SU-DHL-6 (cell line): Measurements from ENCODE around the gene CAPN8.

ENCODE experiments used
- H2AFZ ChIP-seq: fragments of 200-600 bp; sonication (generic); 2 replicates; pipeline ENCODE4 v1.6.1; 2014; ENCODE audit warnings: low read depth, mild to moderate bottlenecking, moderate library complexity, mixed read lengths, antibody characterized with exemption, low read length; ENCODE audit not compliant: severe bottlenecking
- H3F3A ChIP-seq: fragments of 200-600 bp; shearing (Covaris generic); 2 replicates; pipeline ENCODE4 v1.6.0; 2016; ENCODE audit warnings: antibody characterized with exemption, mild to moderate bottlenecking; ENCODE audit not compliant: insufficient read depth
- H3K27ac ChIP-seq: fragments of 200-600 bp; sonication (generic); 2 replicates; pipeline ENCODE4 v1.5.1; 2016; ENCODE audit warnings: low read depth, mild to moderate bottlenecking, low read length, moderate library complexity, mixed read lengths
- H3K27me3 ChIP-seq: fragments of 200-600 bp; sonication (generic), shearing (Covaris generic); 2 replicates; pipeline ENCODE4 v1.6.0; 2014; ENCODE audit warnings: mild to moderate bottlenecking, low read length
- H3K36me3 ChIP-seq: fragments of 200-600 bp; sonication (generic); 2 replicates; pipeline ENCODE4 v1.6.1; 2014; ENCODE audit warnings: mild to moderate bottlenecking, low read length, mixed read lengths
- H3K4me2 ChIP-seq: fragments of 300-600, 200-600 bp; shearing (Covaris generic), sonication (generic); 2 replicates; pipeline ENCODE4 v1.6.0; 2014; ENCODE audit warnings: low read length, low read depth, mild to moderate bottlenecking; ENCODE audit not compliant: poor library complexity, severe bottlenecking
- H3K4me3 ChIP-seq: fragments of 200-600 bp; sonication (generic); 2 replicates; pipeline ENCODE4 v1.5.1; 2014; ENCODE audit warnings: antibody characterized with exemption, low read length, mild to moderate bottlenecking, mixed read lengths; ENCODE audit not compliant: insufficient read depth, poor library complexity, severe bottlenecking
- H3K79me2 ChIP-seq: fragments of 200-600 bp; sonication (generic); 2 replicates; pipeline ENCODE4 v1.6.1; 2014; ENCODE audit warnings: mild to moderate bottlenecking, low read length, moderate library complexity; ENCODE audit not compliant: insufficient read depth
- H3K9ac ChIP-seq: fragments of 200-600 bp; sonication (generic); 2 replicates; pipeline ENCODE4 v1.7.0; 2014; ENCODE audit warnings: mild to moderate bottlenecking, low read length
- H3K9me2 ChIP-seq: fragments of 200-600 bp; sonication (generic); replicated peaks from 2 replicates; pipeline ENCODE4 v1.6.1; 2014; ENCODE audit warnings: low read length; ENCODE audit not compliant: insufficient read depth
- H3K9me3 ChIP-seq: fragments of 200-600 bp; sonication (generic); 2 replicates; pipeline ENCODE4 v1.6.1; 2014; ENCODE audit warnings: low read length, mixed read lengths; ENCODE audit not compliant: insufficient read depth
- H4K20me1 ChIP-seq: fragments of 200-600 bp; sonication (generic); 2 replicates; pipeline ENCODE4 v1.6.1; 2014; ENCODE audit warnings: low read depth, mild to moderate bottlenecking, antibody characterized with exemption, low read length, moderate library complexity, mixed read lengths
- CTCF ChIP-seq: fragments of 200-600 bp; sonication (generic); IDR thresholded peaks from one replicate; pipeline ENCODE4 v1.5.1; 2017; ENCODE audit warnings: antibody characterized with exemption, mild to moderate bottlenecking, low read length, moderate library complexity; ENCODE audit not compliant: insufficient read depth, poor library complexity, severe bottlenecking
- EZH2phosphoT487 ChIP-seq: fragments of 200-600 bp; sonication (generic), shearing (Covaris generic); conservative IDR thresholded peaks from 2 replicates; pipeline ENCODE4 v1.6.1; 2018; ENCODE audit warnings: mild to moderate bottlenecking, antibody characterized with exemption, low read length, moderate library complexity, mixed read lengths

CAPN8 gene

DNA sequence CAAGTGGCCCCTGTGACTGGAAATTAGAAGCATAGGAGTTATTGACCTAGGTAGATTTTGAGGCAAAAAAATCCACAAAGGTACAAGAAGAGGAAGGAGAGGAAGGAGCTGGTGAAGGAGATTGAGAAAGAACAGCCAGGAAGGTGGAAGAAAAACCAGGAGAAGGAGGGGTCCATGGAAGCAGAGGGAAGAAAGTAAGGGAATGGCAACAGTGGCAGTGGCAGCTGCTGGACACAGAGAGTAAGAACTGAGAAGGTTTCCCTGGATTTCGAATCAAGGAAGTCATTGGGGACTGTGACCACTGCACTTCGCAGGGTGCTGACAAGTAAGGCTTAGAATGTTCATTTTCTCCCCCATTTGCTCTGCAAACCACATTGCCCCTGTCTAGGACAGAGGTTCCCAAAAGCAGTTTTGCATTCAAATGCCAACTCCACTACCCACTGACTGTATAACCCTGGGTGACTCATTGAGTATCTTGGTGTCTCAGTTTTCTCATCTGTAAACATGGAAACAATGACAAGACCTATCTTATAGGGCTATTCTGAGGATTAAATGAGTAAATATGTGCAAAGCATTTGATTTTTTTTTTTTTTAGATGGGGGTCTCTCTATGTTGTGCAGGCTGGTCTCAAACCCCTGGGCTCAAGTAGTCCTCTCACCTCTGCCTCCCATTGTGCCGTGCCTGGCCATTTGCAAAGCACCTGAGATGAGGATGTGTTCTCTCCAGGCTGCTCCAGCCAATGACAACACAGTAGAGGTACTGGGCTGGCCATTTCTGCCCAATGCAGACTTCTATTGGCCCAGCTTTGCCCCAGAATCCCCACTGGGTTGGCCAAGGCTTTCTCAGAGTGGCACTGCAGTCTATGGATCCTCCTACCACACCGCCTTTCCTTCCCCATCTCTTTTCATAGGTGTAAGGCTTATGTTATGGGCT is 37.5 kb upstream of the CAPN8 start:
- Histone ChIP-seq H2AFZ (no peak overlapping the region), H4K20me1 (no peaks in the 10 kb centered on the region), H3F3A (no peaks in the 10 kb centered on the region), H3K4me3 (no peak overlapping the region), H3K4me2 (no peak overlapping the region), H3K36me3 (no peaks in the 10 kb centered on the region), H3K79me2 (no peaks in the 10 kb centered on the region), H3K27me3 (no peaks in the 10 kb centered on the region), H3K9ac (no peak overlapping the region), H3K27ac (no peak overlapping the region), H3K9me2 (no peaks in the 10 kb centered on the region), H3K9me3 (no peaks in the 10 kb centered on the region)
- TF ChIP-seq CTCF = no peak
- no peak for TF ChIP-seq EZH2phosphoT487

- no peaks in the 10 kb centered on the region for H3K79me2 ChIP-seq
- H3K9me3 ChIP-seq = no peaks in the 10 kb centered on the region
- no peaks in the 10 kb centered on the region for H3K27me3 ChIP-seq
- H3K4me3 ChIP-seq = no peak overlapping the region
- TF ChIP-seq EZH2phosphoT487 (no peak), CTCF (no peak)
- H3K27ac ChIP-seq = no peak overlapping the region
- H3K9ac ChIP-seq = no peak overlapping the region
- H3K9me2 ChIP-seq = no peaks in the 10 kb centered on the region
- no peaks in the 10 kb centered on the region for H3K36me3 ChIP-seq
- no peak overlapping the region for H2AFZ ChIP-seq
- no peaks in the 10 kb centered on the region for H4K20me1 ChIP-seq
- no peak overlapping the region for H3K4me2 ChIP-seq
- no peaks in the 10 kb centered on the region for H3F3A ChIP-seq
Measured at GRCh38 chr1:223700942-223701637, 35.6 kb upstream of the CAPN8 start.

DNA sequence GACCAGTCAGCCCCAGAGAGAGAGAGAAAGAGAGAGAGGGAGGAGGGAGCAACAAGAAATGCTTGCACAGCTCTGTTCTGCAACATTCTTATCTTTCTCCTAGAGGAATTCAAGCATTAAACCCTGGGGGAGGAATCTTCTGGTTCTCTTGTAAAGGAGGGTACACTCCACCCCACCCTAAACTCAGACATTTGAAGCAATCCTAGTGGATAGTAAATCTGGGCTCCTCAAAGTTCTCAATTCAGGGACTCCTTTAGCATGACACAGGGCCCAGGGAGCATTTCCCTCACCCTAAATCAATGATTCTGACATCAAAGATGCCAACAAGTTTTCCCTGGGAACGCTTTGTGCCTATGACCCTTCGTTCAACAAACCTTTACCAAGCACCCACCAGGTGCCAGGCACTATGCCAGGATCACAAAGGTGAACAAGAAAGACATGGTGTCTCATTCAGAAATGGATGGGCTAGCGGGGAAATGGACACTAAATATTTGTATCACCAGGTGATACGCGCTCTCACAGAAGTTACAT is 35.0 kb upstream of the CAPN8 start:
- Histone ChIP-seq H3K9ac (no peak overlapping the region), H3K9me2 (no peaks in the 10 kb centered on the region), H3K27ac (no peak overlapping the region), H3K36me3 (no peaks in the 10 kb centered on the region), H4K20me1 (no peaks in the 10 kb centered on the region), H3F3A (no peaks in the 10 kb centered on the region), H3K27me3 (no peaks in the 10 kb centered on the region), H3K79me2 (no peaks in the 10 kb centered on the region), H3K9me3 (no peaks in the 10 kb centered on the region), H2AFZ (no peak overlapping the region), H3K4me3 (no peak overlapping the region), H3K4me2 (no peak overlapping the region)
- no peak for TF ChIP-seq CTCF
- TF ChIP-seq EZH2phosphoT487 = no peak
